HG02870 (cell line): ENCODE data around the gene MAD1L1.

Source experiments
- ATAC-seq: cut with Tn5 transposase; IDR thresholded peaks from one replicate; pipeline ENCODE4 v1.9.1; 2021; ENCODE audit warnings: mild to moderate bottlenecking, moderate library complexity; ENCODE audit not compliant: unreplicated experiment

MAD1L1 gene

GRCh38 chr7:2258661-2259365, 26.1 kb upstream of the MAD1L1 start:
- peak; percentile 76 for ATAC-seq

GRCh38 chr7:2257651-2258050, 24.9 kb upstream of the MAD1L1 start:
- ATAC-seq = no peak

- no peak for ATAC-seq
Measured at GRCh38 chr7:2257046-2257551, 24.4 kb upstream of the MAD1L1 start.

GRCh38 chr7:2256306-2257045, 23.7 kb upstream of the MAD1L1 start:
- ATAC-seq = no peak

- no peak for ATAC-seq
Measured at GRCh38 chr7:2255145-2256139, 22.7 kb upstream of the MAD1L1 start.

- no peak for ATAC-seq
Measured at GRCh38 chr7:2254429-2255144, 21.8 kb upstream of the MAD1L1 start.

- ATAC-seq = no peak
Measured at GRCh38 chr7:2253525-2254244, 20.9 kb upstream of the MAD1L1 start.

GRCh38 chr7:2253021-2253420, 20.3 kb upstream of the MAD1L1 start:
- no peak for ATAC-seq

GRCh38 chr7:2251841-2252771, 19.4 kb upstream of the MAD1L1 start:
- no peak for ATAC-seq

GRCh38 chr7:2251381-2251780, 18.6 kb upstream of the MAD1L1 start:
- no peak for ATAC-seq

- ATAC-seq = no peak
Measured at GRCh38 chr7:2249744-2250323, 17.1 kb upstream of the MAD1L1 start.

- no peak for ATAC-seq
Measured at GRCh38 chr7:2248984-2249694, 16.4 kb upstream of the MAD1L1 start.

GRCh38 chr7:2247141-2247995, 14.6 kb upstream of the MAD1L1 start:
- no peak for ATAC-seq

- no peak for ATAC-seq
Measured at GRCh38 chr7:2245883-2246675, 13.3 kb upstream of the MAD1L1 start.

- no peak for ATAC-seq
Measured at GRCh38 chr7:2244404-2244995, 11.8 kb upstream of the MAD1L1 start.

- no peak for ATAC-seq
Measured at GRCh38 chr7:2243458-2243857, 10.7 kb upstream of the MAD1L1 start.
